Measurements from ENCODE around the gene AMN1. TPM values are rescaled to one million over a fixed set of nuclear protein-coding genes. Genes with fewer than 3 reads are reported as not detected.

AMN1 gene
- polyA plus RNA-seq, 1 donor (not counting 4 experiments of a cell fraction or from before 2014, with no cell fraction given) = 11.3 TPM

GRCh38 chr12:31629756-31630732 is 98.8 kb downstream of the AMN1 start:
- Histone ChIP-seq H3K9me3 (ENCODE audit: control insufficient read depth, low read depth, low read length) (no peaks in the 10 kb centered on the region), H2AFZ (ENCODE audit: control insufficient read depth, low read length) (no peak overlapping the region), H3K79me2 (ENCODE audit: control insufficient read depth, insufficient read depth, low read length) (no peaks in the 10 kb centered on the region), H3K27ac (ENCODE audit: control insufficient read depth, insufficient read depth, low read length) (no peak overlapping the region), H3K4me2 (ENCODE audit: control insufficient read depth, extremely low read depth, insufficient read depth, low read depth, low read length) (no peak overlapping the region), H3K36me3 (ENCODE audit: control insufficient read depth in 2 of 2, extremely low read depth in 1 of 2, insufficient read depth in 2 of 2, low read length in 2 of 2) (no peaks in the 10 kb centered on the region), H4K20me1 (ENCODE audit: control insufficient read depth, extremely low read depth, insufficient read depth, low read length) (no peaks in the 10 kb centered on the region), H3K4me1 (ENCODE audit: control insufficient read depth, extremely low read depth, insufficient read depth, low read length) (no peaks in the 10 kb centered on the region), H3K4me3 (ENCODE audit: control insufficient read depth in 2 of 3, extremely low read depth in 1 of 3, insufficient read depth in 2 of 3, low read depth in 1 of 3, low read length in 3 of 3) (no peak overlapping the region), H3K9me1 (ENCODE audit: control insufficient read depth, extremely low read depth, insufficient read depth, low read length) (no peaks in the 10 kb centered on the region), H3K9ac (ENCODE audit: control insufficient read depth, extremely low read depth, insufficient read depth, low read length) (no peak overlapping the region), H3K27me3 (ENCODE audit: control insufficient read depth, extremely low read depth, insufficient read depth, low read length) (no peaks in the 10 kb centered on the region)
- TF ChIP-seq CTCF (optimal IDR thresholded peaks at IDR 0.05 in 1 of 3, IDR thresholded peaks at IDR 0.05 in 1 of 3, conservative IDR thresholded peaks at IDR 0.05 in 1 of 3; ENCODE audit: extremely low read depth in 1 of 3, insufficient read depth in 2 of 3, low read length in 3 of 3) = no peak
- no peak for TF ChIP-seq EZH2 (IDR thresholded peaks at IDR 0.05; ENCODE audit: low read length)
- DNase-seq (ENCODE audit: low read depth, low spot score) = no peak
- FAIRE-seq = no peak
- dilution Hi-C loops (cut with MboI; ENCODE audit: extremely low pct_ligation_motif_present, low sequenced_read_pairs) = no loop called here

GRCh38 chr12:31627456-31628054 is 101.3 kb downstream of the AMN1 start:
- Histone ChIP-seq H4K20me1 (ENCODE audit: control insufficient read depth, extremely low read depth, insufficient read depth, low read length) (no peaks in the 10 kb centered on the region), H3K27ac (ENCODE audit: control insufficient read depth, insufficient read depth, low read length) (no peak overlapping the region), H3K4me2 (ENCODE audit: control insufficient read depth, extremely low read depth, insufficient read depth, low read depth, low read length) (no peak overlapping the region), H3K9me3 (ENCODE audit: control insufficient read depth, low read depth, low read length) (no peaks in the 10 kb centered on the region), H3K79me2 (ENCODE audit: control insufficient read depth, insufficient read depth, low read length) (no peaks in the 10 kb centered on the region), H3K4me3 (ENCODE audit: control insufficient read depth in 2 of 3, extremely low read depth in 1 of 3, insufficient read depth in 2 of 3, low read depth in 1 of 3, low read length in 3 of 3) (no peak overlapping the region), H3K4me1 (ENCODE audit: control insufficient read depth, extremely low read depth, insufficient read depth, low read length) (no peaks in the 10 kb centered on the region), H3K9me1 (ENCODE audit: control insufficient read depth, extremely low read depth, insufficient read depth, low read length) (no peaks in the 10 kb centered on the region), H3K27me3 (ENCODE audit: control insufficient read depth, extremely low read depth, insufficient read depth, low read length) (no peaks in the 10 kb centered on the region), H2AFZ (ENCODE audit: control insufficient read depth, low read length) (no peak overlapping the region), H3K9ac (ENCODE audit: control insufficient read depth, extremely low read depth, insufficient read depth, low read length) (no peak overlapping the region), H3K36me3 (ENCODE audit: control insufficient read depth in 2 of 2, extremely low read depth in 1 of 2, insufficient read depth in 2 of 2, low read length in 2 of 2) (no peaks in the 10 kb centered on the region)
- dilution Hi-C loops (cut with MboI; ENCODE audit: extremely low pct_ligation_motif_present, low sequenced_read_pairs) = no loop called here
- no peak for DNase-seq (ENCODE audit: low read depth, low spot score)
- no peak for FAIRE-seq
- TF ChIP-seq EZH2 (IDR thresholded peaks at IDR 0.05; ENCODE audit: low read length) (no peak), CTCF (optimal IDR thresholded peaks at IDR 0.05 in 1 of 3, IDR thresholded peaks at IDR 0.05 in 1 of 3, conservative IDR thresholded peaks at IDR 0.05 in 1 of 3; ENCODE audit: extremely low read depth in 1 of 3, insufficient read depth in 2 of 3, low read length in 3 of 3) (no peak)

Data from keratinocyte (primary cell).